Endothelial cell (in vitro differentiated cells): ENCODE data around the gene PPFIA4. TPM values are rescaled to one million over a fixed set of nuclear protein-coding genes. Genes with fewer than 3 reads are reported as not detected.

ENCODE experiments used
- DNase-seq: peaks from one replicate; pipeline ENCODE4 v3.0.0; 2021; ENCODE audit warnings: low spot score
- H3K27ac Mint-ChIP-seq: one replicate; pipeline ENCODE4 v1.8.0; 2021; ENCODE audit warnings: mixed read lengths, inconsistent platforms; ENCODE audit not compliant: unreplicated experiment
- H3K27me3 Mint-ChIP-seq: one replicate; pipeline ENCODE4 v1.8.0; 2021; ENCODE audit warnings: mild to moderate bottlenecking, moderate library complexity, mixed read lengths, inconsistent platforms; ENCODE audit not compliant: unreplicated experiment
- H3K36me3 Mint-ChIP-seq: one replicate; pipeline ENCODE4 v1.8.0; 2021; ENCODE audit warnings: mild to moderate bottlenecking, low read depth, mixed read lengths, inconsistent platforms; ENCODE audit not compliant: unreplicated experiment
- H3K4me1 Mint-ChIP-seq: one replicate; pipeline ENCODE4 v1.8.0; 2021; ENCODE audit warnings: mild to moderate bottlenecking, mixed read lengths, inconsistent platforms; ENCODE audit not compliant: unreplicated experiment
- H3K4me3 Mint-ChIP-seq: one replicate; pipeline ENCODE4 v1.8.0; 2021; ENCODE audit warnings: mild to moderate bottlenecking, mixed read lengths, inconsistent platforms; ENCODE audit not compliant: unreplicated experiment
- H3K9me3 Mint-ChIP-seq: one replicate; pipeline ENCODE4 v1.8.0; 2021; ENCODE audit warnings: mixed read lengths, inconsistent platforms; ENCODE audit not compliant: unreplicated experiment
- total RNA-seq: library from RNA; stranded (reverse); fragmentation: NEBNext Ultra II Directional; extraction: Animal tissue kit (Norgen Biotek cat#: 25700); gene quantifications from one replicate; pipeline ENCODE4 v1.2.1, GENCODE V29; 2021; ENCODE audit not compliant: unreplicated experiment
- TF ChIP-seq, protein P1 (sequence below): fragments of 200-600 bp; sonication (generic); IDR thresholded peaks from one replicate; pipeline ENCODE4 v1.5.0; 2021; ENCODE audit warnings: antibody characterized with exemption; ENCODE audit not compliant: unreplicated experiment

Gene PPFIA4
- total RNA-seq, 1 donor from 2014 or later: 4.0 TPM

DNA sequence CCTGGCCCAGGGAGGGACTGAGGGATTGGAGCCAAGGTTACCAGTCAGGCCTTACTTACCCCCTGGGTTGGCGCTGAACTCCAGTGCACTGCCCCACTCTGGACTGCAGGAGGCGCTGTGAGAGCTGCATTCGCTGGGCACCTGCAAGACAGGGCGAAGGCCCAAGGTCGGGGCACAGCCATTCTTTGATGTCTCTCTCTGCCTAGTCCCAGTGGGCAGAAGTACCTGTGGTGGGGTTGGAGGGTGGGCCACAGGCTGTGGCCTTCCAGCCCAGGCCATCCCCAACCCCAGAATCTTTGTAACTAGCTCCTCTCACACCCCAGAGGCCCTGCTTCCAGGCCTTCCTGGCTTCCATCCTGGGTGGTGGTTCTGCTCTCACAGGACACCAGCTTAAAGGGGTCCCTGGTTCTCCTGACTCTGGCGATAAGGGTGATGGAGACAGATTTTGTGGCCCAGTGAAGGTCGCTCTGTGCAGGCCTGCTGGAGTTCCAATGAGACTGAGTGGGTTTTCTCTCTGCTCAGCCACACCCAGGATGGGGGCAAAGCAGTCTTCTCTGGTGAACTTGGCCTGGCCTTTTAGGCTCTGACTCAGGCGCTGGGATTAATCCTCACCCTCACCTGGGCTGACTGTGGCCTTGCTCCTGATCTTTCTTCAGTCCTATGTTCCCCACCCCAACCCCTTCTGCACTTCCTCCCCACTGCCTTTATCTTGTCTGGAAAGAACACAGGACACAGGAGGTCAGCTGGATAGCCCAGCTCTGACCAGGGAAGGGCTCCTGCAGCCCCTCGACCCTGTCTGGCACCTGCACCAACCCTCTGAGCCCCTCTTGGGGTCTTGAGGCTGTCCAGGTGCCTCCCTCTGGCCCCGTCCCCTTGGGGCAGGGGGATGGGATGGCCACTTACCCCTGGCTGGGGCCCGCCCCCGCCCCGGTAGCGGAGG lies 58.6 kb downstream of the PPFIA4 start:
- TF ChIP-seq, protein P1, sequence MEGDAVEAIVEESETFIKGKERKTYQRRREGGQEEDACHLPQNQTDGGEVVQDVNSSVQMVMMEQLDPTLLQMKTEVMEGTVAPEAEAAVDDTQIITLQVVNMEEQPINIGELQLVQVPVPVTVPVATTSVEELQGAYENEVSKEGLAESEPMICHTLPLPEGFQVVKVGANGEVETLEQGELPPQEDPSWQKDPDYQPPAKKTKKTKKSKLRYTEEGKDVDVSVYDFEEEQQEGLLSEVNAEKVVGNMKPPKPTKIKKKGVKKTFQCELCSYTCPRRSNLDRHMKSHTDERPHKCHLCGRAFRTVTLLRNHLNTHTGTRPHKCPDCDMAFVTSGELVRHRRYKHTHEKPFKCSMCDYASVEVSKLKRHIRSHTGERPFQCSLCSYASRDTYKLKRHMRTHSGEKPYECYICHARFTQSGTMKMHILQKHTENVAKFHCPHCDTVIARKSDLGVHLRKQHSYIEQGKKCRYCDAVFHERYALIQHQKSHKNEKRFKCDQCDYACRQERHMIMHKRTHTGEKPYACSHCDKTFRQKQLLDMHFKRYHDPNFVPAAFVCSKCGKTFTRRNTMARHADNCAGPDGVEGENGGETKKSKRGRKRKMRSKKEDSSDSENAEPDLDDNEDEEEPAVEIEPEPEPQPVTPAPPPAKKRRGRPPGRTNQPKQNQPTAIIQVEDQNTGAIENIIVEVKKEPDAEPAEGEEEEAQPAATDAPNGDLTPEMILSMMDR: peak; percentile 60
- Mint-ChIP-seq H3K4me3 (no peak overlapping the region), H3K4me1 (peaks cover 57% of the 10 kb centered on the region), H3K36me3 (peaks cover 20% of the 10 kb centered on the region), H3K27me3 (peaks cover 12% of the 10 kb centered on the region), H3K27ac (peak overlapping the region; percentile 36), H3K9me3 (no peaks in the 10 kb centered on the region)
- no peak for DNase-seq

DNA sequence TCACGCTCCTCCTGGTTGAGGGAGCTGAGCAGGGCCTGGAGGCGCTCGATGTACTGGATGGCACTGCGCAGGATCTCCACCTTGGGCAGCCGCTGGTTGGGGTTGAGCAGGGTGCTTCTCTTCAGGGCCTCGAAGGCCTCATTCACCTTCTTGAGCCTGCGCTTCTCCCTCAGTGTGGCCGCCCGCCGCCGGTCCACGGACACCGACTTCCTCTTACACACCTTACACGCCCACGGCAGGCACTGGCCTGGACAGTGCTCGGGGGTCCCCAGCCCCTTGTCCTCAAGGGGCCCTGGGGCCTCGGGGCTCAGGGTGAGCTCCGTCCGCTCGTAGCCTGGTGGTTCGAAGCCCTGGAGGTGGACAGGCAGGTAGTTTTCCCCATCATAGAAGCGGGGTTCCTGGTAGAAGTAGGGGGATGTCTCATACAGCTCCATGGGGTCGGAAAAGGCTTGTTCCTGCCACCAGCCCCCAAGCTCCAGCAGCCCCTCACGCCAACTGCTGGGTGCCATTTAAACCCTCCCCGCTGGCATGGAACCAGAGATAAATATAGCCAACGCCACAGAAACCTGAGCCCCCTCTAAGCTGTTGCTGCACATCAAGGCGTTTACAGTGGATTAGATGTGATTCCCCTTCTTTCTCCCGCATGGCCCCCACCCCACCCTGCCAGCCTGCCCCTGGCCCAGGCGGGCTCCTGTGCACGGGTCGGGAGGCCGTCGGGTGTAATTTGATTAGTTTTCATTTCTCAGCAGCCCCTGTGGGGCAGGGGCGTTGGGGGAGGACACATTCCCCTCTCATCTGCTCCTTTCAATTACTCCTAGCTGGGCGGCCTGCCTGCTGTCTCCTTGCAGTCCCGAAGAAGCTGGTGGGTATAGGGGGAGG lies 59.5 kb downstream of the PPFIA4 start, which contains the start of gene MYOG:
Gene MYOG, minus strand, starts transcription at position 485 of the 879 bp plus-strand sequence. Its CDS starts 51 bp downstream, at position 434.
- H3K27me3 Mint-ChIP-seq: peaks cover 12% of the 10 kb centered on the region
- H3K27ac Mint-ChIP-seq: peak within 1 kb of the TSS; percentile 96
- peak within 1 kb of the TSS; percentile 32 for H3K4me3 Mint-ChIP-seq
- TF ChIP-seq, protein P1: no peak
- peaks cover 56% of the 10 kb centered on the region for H3K4me1 Mint-ChIP-seq
- H3K9me3 Mint-ChIP-seq: no peaks in the 10 kb centered on the region
- H3K36me3 Mint-ChIP-seq: peaks cover 25% of the 10 kb centered on the region
- DNase-seq: no peak

DNA sequence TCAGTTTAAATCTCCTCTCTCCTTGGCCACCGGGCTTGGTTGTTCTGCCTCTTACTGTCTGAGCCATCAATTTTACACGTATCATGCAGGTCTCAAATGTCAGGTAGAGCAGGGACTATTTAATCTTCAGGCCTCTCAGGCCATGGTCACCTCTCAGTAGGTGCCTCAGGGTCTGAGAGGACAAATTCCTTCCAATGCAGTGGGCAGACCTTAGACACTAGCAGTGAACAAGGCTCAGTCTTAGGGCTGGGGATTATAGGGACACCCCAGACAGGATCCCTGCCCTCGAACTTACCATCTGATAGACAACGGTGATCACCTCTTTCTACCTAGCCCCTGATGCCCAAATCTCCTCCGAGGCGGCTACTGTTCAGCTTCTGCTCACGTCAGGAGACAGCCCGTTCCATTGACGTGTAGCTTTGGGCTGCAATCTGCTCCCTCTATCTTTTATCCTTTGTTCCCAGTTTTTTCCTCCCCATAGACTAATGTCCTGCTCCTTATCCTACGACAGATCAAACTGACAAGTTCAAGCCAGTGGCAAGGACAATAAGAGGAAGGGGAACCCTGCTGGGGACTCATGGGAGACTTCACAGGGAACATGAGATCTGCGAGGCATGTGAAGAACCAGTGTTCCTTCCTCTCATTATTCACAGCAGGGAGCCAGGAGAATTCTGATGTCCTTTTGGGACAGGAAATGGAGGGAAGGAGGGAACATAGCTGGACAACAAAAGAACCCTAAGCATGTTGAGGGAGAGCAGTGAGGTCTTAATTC lies 60.9 kb downstream of the PPFIA4 start:
- Mint-ChIP-seq H3K36me3 (peaks cover 24% of the 10 kb centered on the region), H3K4me1 (peaks cover 51% of the 10 kb centered on the region), H3K27ac (peak overlapping the region; percentile 96), H3K4me3 (peak overlapping the region; percentile 32), H3K9me3 (no peaks in the 10 kb centered on the region), H3K27me3 (peaks cover 12% of the 10 kb centered on the region)
- TF ChIP-seq, protein P1: no peak
- DNase-seq: no peak

DNA sequence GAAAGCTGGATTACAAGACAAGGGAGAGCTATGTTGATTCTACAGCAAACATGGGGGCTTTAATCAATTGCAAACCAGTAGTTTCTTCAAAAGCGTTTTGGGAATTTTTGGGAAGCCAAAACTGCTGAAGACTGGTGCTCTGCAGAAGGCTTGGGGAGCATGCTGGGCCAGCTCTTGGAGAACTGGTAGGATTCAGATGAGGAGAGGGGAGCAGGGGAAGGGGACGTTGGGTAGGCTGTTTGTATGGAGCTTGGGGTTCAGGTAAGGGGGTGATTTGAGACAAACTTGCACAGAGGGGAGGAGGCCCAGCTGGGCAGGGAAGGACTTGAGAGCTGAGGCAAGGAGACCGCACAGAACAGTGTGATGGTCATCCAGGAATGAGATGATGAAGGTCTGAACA lies 62.1 kb downstream of the PPFIA4 start:
- Mint-ChIP-seq H3K9me3 (no peaks in the 10 kb centered on the region), H3K36me3 (peaks cover 22% of the 10 kb centered on the region), H3K27ac (peak overlapping the region; percentile 52), H3K4me1 (peaks cover 44% of the 10 kb centered on the region), H3K4me3 (no peak overlapping the region), H3K27me3 (peaks cover 13% of the 10 kb centered on the region)
- TF ChIP-seq, protein P1: no peak
- DNase-seq: no peak
